ENCODE results near the gene ALDH1A2. TPM values are rescaled to one million over a fixed set of nuclear protein-coding genes. Genes with fewer than 3 reads are reported as not detected.

The ALDH1A2 gene
- total and polyA plus RNA-seq, 4 donors, result 3.6 to 28.4 (median 9.5) TPM

GRCh38 chr15:57943754-57944420 lies 121.6 kb downstream of the ALDH1A2 start:
- DNase-seq (peak; percentile 59 to 73 (median 72)), ATAC-seq (ENCODE audit: insufficient read depth, low FRiP score) (no peak)
- no peak overlapping the region for H3K4me3 ChIP-seq
- WGBS, 2 donors, result 87 to 92% methylated on average over 3 of the region's 3 CpGs
- H3K36me3 ChIP-seq (ENCODE audit: control insufficient read depth in 4 of 4, insufficient read depth in 4 of 4, low read length in 4 of 4), result no peaks in the 10 kb centered on the region
- H3K4me1 ChIP-seq (ENCODE audit: control insufficient read depth in 5 of 5, insufficient read depth in 5 of 5, low read length in 5 of 5), result peaks cover 0 to 34% (median 4%) of the 10 kb centered on the region in 5 donors
- no peak overlapping the region for H3K27ac ChIP-seq (ENCODE audit: low read depth in 1 of 2, low read length in 1 of 2)
- H3K9ac ChIP-seq (ENCODE audit: insufficient read depth in 1 of 2, low read length in 2 of 2), result no peak overlapping the region
- H3K9me3 ChIP-seq (ENCODE audit: control insufficient read depth in 4 of 4, insufficient read depth in 3 of 4, low read length in 3 of 4), result peaks cover 0 to 2% (median 0%) of the 10 kb centered on the region in 4 donors
- H3K27me3 ChIP-seq (ENCODE audit: control insufficient read depth in 3 of 3, insufficient read depth in 3 of 3, low read length in 2 of 3), result no peaks in the 10 kb centered on the region
- TF ChIP-seq, protein P1, sequence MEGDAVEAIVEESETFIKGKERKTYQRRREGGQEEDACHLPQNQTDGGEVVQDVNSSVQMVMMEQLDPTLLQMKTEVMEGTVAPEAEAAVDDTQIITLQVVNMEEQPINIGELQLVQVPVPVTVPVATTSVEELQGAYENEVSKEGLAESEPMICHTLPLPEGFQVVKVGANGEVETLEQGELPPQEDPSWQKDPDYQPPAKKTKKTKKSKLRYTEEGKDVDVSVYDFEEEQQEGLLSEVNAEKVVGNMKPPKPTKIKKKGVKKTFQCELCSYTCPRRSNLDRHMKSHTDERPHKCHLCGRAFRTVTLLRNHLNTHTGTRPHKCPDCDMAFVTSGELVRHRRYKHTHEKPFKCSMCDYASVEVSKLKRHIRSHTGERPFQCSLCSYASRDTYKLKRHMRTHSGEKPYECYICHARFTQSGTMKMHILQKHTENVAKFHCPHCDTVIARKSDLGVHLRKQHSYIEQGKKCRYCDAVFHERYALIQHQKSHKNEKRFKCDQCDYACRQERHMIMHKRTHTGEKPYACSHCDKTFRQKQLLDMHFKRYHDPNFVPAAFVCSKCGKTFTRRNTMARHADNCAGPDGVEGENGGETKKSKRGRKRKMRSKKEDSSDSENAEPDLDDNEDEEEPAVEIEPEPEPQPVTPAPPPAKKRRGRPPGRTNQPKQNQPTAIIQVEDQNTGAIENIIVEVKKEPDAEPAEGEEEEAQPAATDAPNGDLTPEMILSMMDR (IDR thresholded peaks at IDR 0.05; ENCODE audit: control extremely low read depth, extremely low read depth), result no peak

DNA sequence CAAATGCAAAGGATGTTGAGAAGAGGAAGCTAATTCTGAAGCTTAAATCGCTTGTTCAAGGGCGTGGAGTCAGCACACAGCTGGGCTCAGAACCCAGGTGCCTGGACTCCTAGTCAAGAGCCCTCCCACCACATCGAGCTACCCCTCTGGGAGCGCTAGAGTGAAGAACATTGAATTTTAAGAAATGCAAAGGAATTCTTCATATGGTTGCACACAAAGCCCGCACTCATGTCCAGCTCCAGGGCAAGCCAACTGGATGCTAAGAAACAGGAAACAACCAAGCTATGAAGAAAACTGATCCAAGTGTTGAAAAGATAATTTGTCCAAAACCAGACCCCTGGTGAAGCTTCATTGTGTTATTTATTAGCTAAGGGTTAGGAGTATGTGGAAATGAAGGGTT lies 122.3 kb downstream of the ALDH1A2 start:
- no peak overlapping the region for H3K27ac ChIP-seq (ENCODE audit: low read depth in 1 of 2, low read length in 1 of 2)
- WGBS, 2 donors, result 94 to 95% methylated on average over 5 of the region's 5 CpGs
- H3K4me1 ChIP-seq (ENCODE audit: control insufficient read depth in 5 of 5, insufficient read depth in 5 of 5, low read length in 5 of 5), result peaks cover 0 to 31% (median 4%) of the 10 kb centered on the region in 5 donors
- DNase-seq (no peak), ATAC-seq (ENCODE audit: insufficient read depth, low FRiP score) (no peak)
- H3K9ac ChIP-seq (ENCODE audit: insufficient read depth in 1 of 2, low read length in 2 of 2), result no peak overlapping the region
- TF ChIP-seq, protein P1 (IDR thresholded peaks at IDR 0.05; ENCODE audit: control extremely low read depth, extremely low read depth), result no peak
- H3K9me3 ChIP-seq (ENCODE audit: control insufficient read depth in 4 of 4, insufficient read depth in 3 of 4, low read length in 3 of 4), result peaks cover 0 to 2% (median 0%) of the 10 kb centered on the region in 4 donors
- H3K27me3 ChIP-seq (ENCODE audit: control insufficient read depth in 3 of 3, insufficient read depth in 3 of 3, low read length in 2 of 3), result no peaks in the 10 kb centered on the region
- H3K4me3 ChIP-seq, result no peak overlapping the region
- H3K36me3 ChIP-seq (ENCODE audit: control insufficient read depth in 4 of 4, insufficient read depth in 4 of 4, low read length in 4 of 4), result no peaks in the 10 kb centered on the region

DNA sequence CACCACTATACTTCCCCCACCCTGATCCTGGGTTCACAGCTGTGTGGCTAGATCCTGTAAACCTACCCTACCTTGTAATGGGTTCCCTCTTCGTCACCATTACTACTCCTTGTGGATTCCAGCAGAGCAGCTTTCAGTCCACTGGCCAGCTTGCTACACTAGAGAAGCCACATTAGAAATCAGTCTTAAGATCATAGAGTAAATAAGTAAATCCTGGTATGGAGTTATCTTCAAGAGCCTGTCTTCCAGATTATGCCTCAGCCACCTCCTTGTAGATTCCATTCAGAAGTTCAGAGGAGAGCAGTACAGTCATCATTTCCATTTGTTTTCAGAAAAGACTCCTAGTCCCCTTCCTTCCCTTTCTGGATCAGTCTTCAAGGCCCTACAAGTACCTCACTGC lies 123.7 kb downstream of the ALDH1A2 start:
- Histone ChIP-seq H3K4me3 (no peak overlapping the region), H3K9ac (ENCODE audit: insufficient read depth in 1 of 2, low read length in 2 of 2) (no peak overlapping the region), H3K27me3 (ENCODE audit: control insufficient read depth in 3 of 3, insufficient read depth in 3 of 3, low read length in 2 of 3) (no peaks in the 10 kb centered on the region), H3K4me1 (ENCODE audit: control insufficient read depth in 5 of 5, insufficient read depth in 5 of 5, low read length in 5 of 5) (peaks cover 0 to 21% (median 4%) of the 10 kb centered on the region in 5 donors), H3K27ac (ENCODE audit: low read depth in 1 of 2, low read length in 1 of 2) (no peak overlapping the region), H3K36me3 (ENCODE audit: control insufficient read depth in 4 of 4, insufficient read depth in 4 of 4, low read length in 4 of 4) (no peaks in the 10 kb centered on the region), H3K9me3 (ENCODE audit: control insufficient read depth in 4 of 4, insufficient read depth in 3 of 4, low read length in 3 of 4) (peaks cover 0 to 2% (median 0%) of the 10 kb centered on the region in 4 donors)
- DNase-seq (no peak), ATAC-seq (ENCODE audit: insufficient read depth, low FRiP score) (no peak)
- 86 to 96% methylated on average over 1 of the region's 1 CpG for WGBS, 2 donors
- TF ChIP-seq, protein P1 (IDR thresholded peaks at IDR 0.05; ENCODE audit: control extremely low read depth, extremely low read depth), result no peak

Measured in lung (tissue), 12 donors.